HG03442 (cell line): ENCODE measurements around the gene DGCR8.

Experiments
- ATAC-seq: cut with Tn5 transposase; IDR thresholded peaks from one replicate; pipeline ENCODE4 v1.9.1; 2021; ENCODE audit warnings: mild to moderate bottlenecking, moderate library complexity; ENCODE audit not compliant: unreplicated experiment

The DGCR8 gene

GRCh38 chr22:20089226-20089976 is 9.4 kb downstream of the DGCR8 start:
- no peak for ATAC-seq

- no peak for ATAC-seq
Measured at GRCh38 chr22:20089977-20090729, 10.1 kb downstream of the DGCR8 start.

- ATAC-seq = no peak
Measured at GRCh38 chr22:20090730-20091240, 10.7 kb downstream of the DGCR8 start.

GRCh38 chr22:20091690-20092476 is 11.8 kb downstream of the DGCR8 start:
- ATAC-seq = no peak

- ATAC-seq = no peak
Measured at GRCh38 chr22:20092477-20092854, 12.4 kb downstream of the DGCR8 start.

- no peak for ATAC-seq
Measured at GRCh38 chr22:20093418-20094196, 13.6 kb downstream of the DGCR8 start.

GRCh38 chr22:20094197-20094807 is 14.3 kb downstream of the DGCR8 start:
- ATAC-seq = no peak

GRCh38 chr22:20095521-20095920 is 15.5 kb downstream of the DGCR8 start:
- ATAC-seq = no peak

GRCh38 chr22:20096574-20097420 is 16.8 kb downstream of the DGCR8 start:
- ATAC-seq = no peak

GRCh38 chr22:20099099-20099711 is 19.2 kb downstream of the DGCR8 start:
- ATAC-seq = no peak

- no peak for ATAC-seq
Measured at GRCh38 chr22:20101638-20102037, 21.6 kb downstream of the DGCR8 start.

- no peak for ATAC-seq
Measured at GRCh38 chr22:20102203-20102780, 22.3 kb downstream of the DGCR8 start.

- ATAC-seq = no peak
Measured at GRCh38 chr22:20105456-20106204, 25.6 kb downstream of the DGCR8 start.

- no peak for ATAC-seq
Measured at GRCh38 chr22:20106205-20106848, 26.3 kb downstream of the DGCR8 start.

GRCh38 chr22:20106849-20107237 is 26.8 kb downstream of the DGCR8 start:
- no peak for ATAC-seq

- no peak for ATAC-seq
Measured at GRCh38 chr22:20107471-20107901, 27.4 kb downstream of the DGCR8 start.
